Peyer's patch (tissue), 4 donors: ENCODE results near the gene WNK1. TPM values are rescaled to one million over a fixed set of nuclear protein-coding genes. Genes with fewer than 3 reads are reported as not detected.

Experiments
- DNase-seq, 3 donors: peaks; one replicate each; pipeline ENCODE4 v3.0.0-alpha.2; 2017 to 2019
- H3K27ac ChIP-seq, 4 donors: fragments of 200-600 bp; sonication (generic); one replicate each; pipeline ENCODE4 v1.5.1; 2016 to 2019
- H3K27me3 ChIP-seq, 2 donors: fragments of 200-600 bp; sonication (generic); one replicate each; pipeline ENCODE4 v1.5.1; 2019
- H3K36me3 ChIP-seq, 3 donors: fragments of 200-600 bp; sonication (generic); one replicate each; pipeline ENCODE4 v1.5.1; 2016 to 2019
- H3K4me1 ChIP-seq, 4 donors: fragments of 200-600 bp; sonication (generic); one replicate each; pipeline ENCODE4 v1.5.1; 2016 to 2019
- H3K4me3 ChIP-seq, 4 donors: fragments of 200-600 bp; sonication (generic); 1 replicate in 3 of 4; 2 replicates in 1 of 4; pipeline ENCODE4 v1.5.1; 2016 to 2019; ENCODE audit warnings: mild to moderate bottlenecking in 1 of 4
- H3K9me3 ChIP-seq, 4 donors: fragments of 200-600 bp; sonication (generic); one replicate each; pipeline ENCODE4 v1.5.1; 2016 to 2019; ENCODE audit warnings: mild to moderate bottlenecking in 1 of 4
- CTCF ChIP-seq, 6 experiments: fragments of 450-650 bp in 4 of 6; fragments of 200-600 bp in 2 of 6; sonication (generic) in 1 of 6; IDR thresholded peaks; one replicate each; pipeline ENCODE4 v1.5.1; 2017 to 2019; ENCODE audit warnings: antibody characterized with exemption in 6 of 6, mild to moderate bottlenecking in 3 of 6, moderate library complexity in 1 of 6
- POLR2A ChIP-seq, 2 donors: fragments of 450-650 bp; IDR thresholded peaks; one replicate each; pipeline ENCODE4 v1.5.1; 2017; ENCODE audit warnings: antibody characterized with exemption in 2 of 2, mild to moderate bottlenecking in 2 of 2, moderate library complexity in 2 of 2
- small RNA-seq, 2 donors: library from RNA; depleted of rRNA; stranded (forward); fragments of <200 nt; gene quantifications; one replicate each; pipeline ENCODE3, GENCODE V24; 2016
- total RNA-seq, 4 donors: library from RNA; depleted of rRNA; stranded (reverse); fragments of >200 nt; gene quantifications; one replicate each; pipeline ENCODE4 v1.1.0, GENCODE V29; 2016

WNK1 gene
- total RNA-seq, 4 donors from 2014 or later: 83.2 to 198 (median 144) TPM

GRCh38 chr12:954741-955140, 202.4 kb downstream of the WNK1 start:
- DNase-seq: no peak
- Histone ChIP-seq H3K27me3 (no peaks in the 10 kb centered on the region), H3K4me3 (no peak overlapping the region), H3K36me3 (no peaks in the 10 kb centered on the region), H3K9me3 (no peaks in the 10 kb centered on the region), H3K4me1 (no peaks in the 10 kb centered on the region), H3K27ac (no peak overlapping the region)
- TF ChIP-seq POLR2A (IDR thresholded peaks at IDR 0.05) (no peak), CTCF (IDR thresholded peaks at IDR 0.05) (no peak)

- Histone ChIP-seq H3K27ac (no peak overlapping the region), H3K36me3 (no peaks in the 10 kb centered on the region), H3K27me3 (no peaks in the 10 kb centered on the region), H3K9me3 (no peaks in the 10 kb centered on the region), H3K4me1 (no peaks in the 10 kb centered on the region), H3K4me3 (no peak overlapping the region)
- TF ChIP-seq POLR2A (IDR thresholded peaks at IDR 0.05) (no peak), CTCF (IDR thresholded peaks at IDR 0.05) (no peak)
- no peak for DNase-seq
These were observed 203.6 kb downstream of the WNK1 start for GRCh38 chr12:955939-956338.

GRCh38 chr12:958588-959123, 206.3 kb downstream of the WNK1 start:
- H3K4me1 ChIP-seq: no peaks in the 10 kb centered on the region
- TF ChIP-seq CTCF (IDR thresholded peaks at IDR 0.05) (no peak), POLR2A (IDR thresholded peaks at IDR 0.05) (no peak)
- no peak for DNase-seq
- no peaks in the 10 kb centered on the region for H3K9me3 ChIP-seq
- H3K27me3 ChIP-seq: no peaks in the 10 kb centered on the region
- H3K27ac ChIP-seq: no peak overlapping the region
- no peaks in the 10 kb centered on the region for H3K36me3 ChIP-seq
- H3K4me3 ChIP-seq: no peak overlapping the region

Small RNA genes lying within 50 kb of the gene (small RNA-seq; reads per million reads assigned to genes)
- 0 reads per million in 2 donors for gene RNU4ATAC16P

Other genes starting within 250 kb of the WNK1 start
- 1 to 10 TPM in 3 of 4 donors, not detected in 1; 3.8 to 8.3 (median 5.2) TPM for gene NINJ2, start 89.1 kb upstream of the WNK1 start, total RNA-seq
- 10 to 100 TPM; 14.2 to 59.4 (median 25.3) TPM for gene RAD52, start 197.1 kb downstream of the WNK1 start, total RNA-seq
- 100 to 1,000 TPM in 1 of 4 donors, 10 to 100 TPM in 3; 26.5 to 184 (median 31.7) TPM for gene ERC1, start 238.6 kb downstream of the WNK1 start, total RNA-seq